ENCODE data around the gene RALGAPB. TPM values are rescaled to one million over a fixed set of nuclear protein-coding genes. Genes with fewer than 3 reads are reported as not detected.

The RALGAPB gene
- total and polyA plus RNA-seq, 2 experiments from 2014 or later: 10.2 to 40.4 TPM

GRCh38 chr20:38489181-38489580, 16.5 kb downstream of the RALGAPB start (continued):
- no peak for TF ChIP-seq REST (IDR thresholded peaks at IDR 0.05; ENCODE audit: unreplicated experiment)
- no peak for TF ChIP-seq POLR2AphosphoS5 (IDR thresholded peaks at IDR 0.05; ENCODE audit: low read depth)
- TF ChIP-seq ZNF331 (CRISPR knock-in tag; IDR thresholded peaks at IDR 0.05; ENCODE audit: low read depth): no peak

GRCh38 chr20:38497246-38497935, 24.7 kb downstream of the RALGAPB start:
- no peaks in the 10 kb centered on the region for H3K27me3 Mint-ChIP-seq (ENCODE audit: insufficient read depth, low read depth, poor library complexity)
- no peak overlapping the region for H3K27ac ChIP-seq (ENCODE audit: low read depth)
- H3K36me3 ChIP-seq (ENCODE audit: insufficient read depth): peaks cover 21% of the 10 kb centered on the region

GRCh38 chr20:38498909-38499308, 26.3 kb downstream of the RALGAPB start:
- no peak overlapping the region for H3K27ac Mint-ChIP-seq
- no peak for DNase-seq (ENCODE audit: low spot score)
- H3K4me1 ChIP-seq (ENCODE audit: insufficient read depth): no peaks in the 10 kb centered on the region
- no peak overlapping the region for H2AFZ ChIP-seq
- no peaks in the 10 kb centered on the region for H3K79me2 ChIP-seq (replicated peaks; ENCODE audit: insufficient read depth)
- no peak overlapping the region for H3K4me2 ChIP-seq
- no peak overlapping the region for H3K27ac ChIP-seq (ENCODE audit: low read depth)
- no peaks in the 10 kb centered on the region for H3F3A ChIP-seq (replicated peaks; ENCODE audit: low read depth)
- peaks cover 19% of the 10 kb centered on the region for H3K36me3 ChIP-seq (ENCODE audit: insufficient read depth)
- 0 out of 2 replicates have a peak, but pooled peaks cover 4% of the 10 kb centered on the region for H4K20me1 ChIP-seq (replicated peaks; ENCODE audit: insufficient read depth)
- H3K36me3 Mint-ChIP-seq (ENCODE audit: low read depth): peaks cover 36% of the 10 kb centered on the region
- no peak for ATAC-seq
- H3K27me3 ChIP-seq (ENCODE audit: insufficient read depth): no peaks in the 10 kb centered on the region
- no peaks in the 10 kb centered on the region for H3K4me1 Mint-ChIP-seq
- H3K27me3 Mint-ChIP-seq (ENCODE audit: insufficient read depth, low read depth, poor library complexity): no peaks in the 10 kb centered on the region
- no peaks in the 10 kb centered on the region for H3K9me2 ChIP-seq (ENCODE audit: insufficient read depth)
- H3K9me3 Mint-ChIP-seq: no peaks in the 10 kb centered on the region
- H3K4me3 Mint-ChIP-seq: no peak overlapping the region
- no peak overlapping the region for H3K4me3 ChIP-seq
- TF ChIP-seq JUNB (IDR thresholded peaks at IDR 0.05; ENCODE audit: unreplicated experiment) (no peak), CTCF (conservative IDR thresholded peaks at IDR 0.05; ENCODE audit: low read depth in 2 of 2) (no peak), ETS1 (IDR thresholded peaks at IDR 0.05) (no peak), ZNF114 (CRISPR knock-in tag; IDR thresholded peaks at IDR 0.05) (no peak), NANOG (IDR thresholded peaks at IDR 0.05; ENCODE audit: borderline replicate concordance) (no peak), POLR2AphosphoS5 (IDR thresholded peaks at IDR 0.05; ENCODE audit: low read depth) (no peak), STAT1 (IDR thresholded peaks at IDR 0.05; ENCODE audit: unreplicated experiment) (no peak), EZH2phosphoT487 (IDR thresholded peaks at IDR 0.05; ENCODE audit: unreplicated experiment) (no peak)

More at GRCh38 chr20:38497246-38497935, 24.7 kb downstream of the RALGAPB start:
- ATAC-seq (no peak), DNase-seq (ENCODE audit: low spot score) (no peak)
- no peaks in the 10 kb centered on the region for H3K27me3 ChIP-seq (ENCODE audit: insufficient read depth)
- no peak overlapping the region for H3K4me3 Mint-ChIP-seq
- H3K36me3 Mint-ChIP-seq (ENCODE audit: low read depth): peaks cover 31% of the 10 kb centered on the region
- no peaks in the 10 kb centered on the region for H3K4me1 Mint-ChIP-seq
- no peaks in the 10 kb centered on the region for H3K9me3 Mint-ChIP-seq
- no peak overlapping the region for H3K27ac Mint-ChIP-seq
- no peak overlapping the region for H2AFZ ChIP-seq
- H3K79me2 ChIP-seq (replicated peaks; ENCODE audit: insufficient read depth): no peaks in the 10 kb centered on the region
- H4K20me1 ChIP-seq (replicated peaks; ENCODE audit: insufficient read depth): 0 out of 2 replicates have a peak, but pooled peaks cover 4% of the 10 kb centered on the region
- H3K4me1 ChIP-seq (ENCODE audit: insufficient read depth): no peaks in the 10 kb centered on the region
- no peak overlapping the region for H3K4me2 ChIP-seq
- H3F3A ChIP-seq (replicated peaks; ENCODE audit: low read depth): no peaks in the 10 kb centered on the region
- TF ChIP-seq STAT1 (IDR thresholded peaks at IDR 0.05; ENCODE audit: unreplicated experiment) (no peak), EZH2phosphoT487 (IDR thresholded peaks at IDR 0.05; ENCODE audit: unreplicated experiment) (no peak), ZNF114 (CRISPR knock-in tag; IDR thresholded peaks at IDR 0.05) (no peak), CREB1 (CRISPR knock-in tag; IDR thresholded peaks at IDR 0.05; ENCODE audit: low read depth) (no peak), ETS1 (IDR thresholded peaks at IDR 0.05) (no peak)
- H3K9me2 ChIP-seq (ENCODE audit: insufficient read depth): no peaks in the 10 kb centered on the region
- H3K4me3 ChIP-seq: no peak overlapping the region

Measured in GM23338 (cell line).